Activated naive CD8-positive, alpha-beta T cell treated with anti-CD3 and anti-CD28 coated beads, Interleukin-2, amount 50 U/mL, for 16 hours (primary cell): Measurements from ENCODE around the gene CRYGN.

Experiments
- DNase-seq: peaks from one replicate; pipeline ENCODE4 v3.0.0-alpha.2; 2020; ENCODE audit warnings: low read depth, low spot score

The CRYGN gene

GRCh38 chr7:151392002-151392401, 47.9 kb downstream of the CRYGN start:
- no peak for DNase-seq

- no peak for DNase-seq
Measured at GRCh38 chr7:151391358-151391730, 48.6 kb downstream of the CRYGN start.

GRCh38 chr7:151390598-151391357, 49.2 kb downstream of the CRYGN start:
- DNase-seq, result no peak

DNA sequence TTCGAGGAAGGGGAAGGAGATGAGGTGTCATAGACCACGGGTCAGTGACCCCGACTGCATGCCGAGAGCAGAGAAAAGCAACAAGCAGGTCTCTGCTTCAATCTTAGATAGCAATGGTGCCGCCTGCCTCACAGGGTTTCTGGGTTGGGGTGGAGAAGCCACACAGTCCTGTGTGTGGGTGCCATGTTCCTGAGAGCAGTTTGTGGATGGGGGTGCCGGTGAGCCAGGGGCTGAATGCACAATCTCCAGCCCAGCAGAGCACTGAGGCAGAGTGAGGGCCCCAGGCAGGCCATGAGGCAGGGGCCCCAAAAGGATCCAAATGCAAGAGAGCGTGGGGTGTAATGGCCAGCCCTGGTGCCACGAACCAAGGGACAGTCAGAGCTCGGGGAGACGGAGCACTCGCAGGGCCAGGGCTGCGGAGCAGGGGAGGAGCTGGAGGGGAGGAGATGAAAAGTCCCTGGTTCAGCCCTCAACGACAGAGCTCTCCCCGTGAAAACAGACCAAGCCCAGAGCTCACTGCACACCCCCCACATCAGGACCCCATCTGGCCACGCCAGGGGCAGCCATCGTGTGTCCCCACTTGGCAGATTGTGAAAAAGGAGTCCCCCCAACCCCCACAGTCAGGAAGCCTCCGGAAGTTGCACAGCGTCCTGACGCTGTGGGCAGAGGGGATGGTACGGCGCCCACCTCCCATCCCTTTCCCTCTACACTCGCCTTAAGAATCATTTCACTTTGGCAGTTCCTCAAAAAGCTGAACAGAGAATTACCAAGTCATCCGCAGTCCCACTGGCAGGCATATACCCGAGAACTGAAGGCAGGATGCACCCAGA, 50.0 kb downstream of the CRYGN start:
- DNase-seq, result no peak

- DNase-seq, result no peak
Measured at GRCh38 chr7:151389096-151389767, 50.7 kb downstream of the CRYGN start.

- no peak for DNase-seq
Measured at GRCh38 chr7:151388430-151388829, 51.5 kb downstream of the CRYGN start.

DNA sequence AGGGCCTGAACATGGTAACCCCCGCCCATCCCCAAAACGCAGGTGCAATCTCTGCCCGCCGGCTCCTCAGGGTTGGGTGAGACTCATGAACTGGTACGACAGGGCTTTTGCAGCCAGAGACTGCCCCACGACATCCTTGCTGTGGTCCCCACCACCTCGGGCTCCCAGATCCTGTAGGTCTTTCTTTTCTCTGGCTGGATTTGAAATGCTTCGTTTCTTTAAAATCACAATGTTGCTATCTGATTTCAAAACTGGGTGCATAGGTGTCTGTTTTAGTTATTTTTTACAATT, 52.0 kb downstream of the CRYGN start:
- no peak for DNase-seq

DNA sequence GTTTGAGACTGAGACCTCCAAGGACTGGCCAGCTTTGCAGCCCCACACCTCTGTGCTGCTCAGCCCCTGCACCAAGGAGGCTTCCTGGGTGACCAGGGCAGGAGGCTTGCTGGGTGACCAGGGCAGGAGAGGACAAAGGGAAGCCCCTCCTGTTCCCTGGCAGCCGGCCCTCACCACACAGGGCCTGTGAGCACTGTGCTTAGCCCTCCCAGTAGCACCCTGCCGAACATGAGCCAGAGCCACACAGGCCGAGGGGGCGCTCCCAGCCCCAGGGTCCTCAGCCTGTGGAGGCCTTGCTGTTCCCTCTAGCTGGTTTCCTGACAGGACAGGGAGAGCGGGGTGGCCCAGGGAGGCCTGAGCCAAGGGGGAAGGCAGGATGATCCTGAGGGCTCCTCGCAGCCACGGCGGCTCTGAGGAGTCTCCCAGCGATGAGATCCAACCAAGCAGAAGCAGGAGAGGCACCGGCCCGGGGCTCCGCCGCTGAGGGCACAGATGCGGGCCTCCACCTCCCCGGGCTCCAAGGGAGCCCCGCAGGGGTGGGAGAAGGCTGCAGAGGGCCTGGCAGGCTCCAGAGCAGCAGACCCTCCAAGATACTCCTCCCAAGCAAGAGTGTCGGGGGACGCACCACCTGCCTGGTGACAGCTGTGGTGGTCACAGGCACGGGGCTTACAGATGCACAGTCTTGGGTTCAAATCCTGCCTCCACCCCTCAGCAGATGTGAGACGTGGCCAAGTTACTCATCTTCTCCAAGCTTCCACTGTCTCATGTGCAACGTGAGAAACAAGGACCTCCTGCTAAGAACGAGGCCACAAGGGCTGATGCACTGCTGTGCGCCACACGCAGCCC, 52.6 kb downstream of the CRYGN start:
- DNase-seq, result no peak

DNA sequence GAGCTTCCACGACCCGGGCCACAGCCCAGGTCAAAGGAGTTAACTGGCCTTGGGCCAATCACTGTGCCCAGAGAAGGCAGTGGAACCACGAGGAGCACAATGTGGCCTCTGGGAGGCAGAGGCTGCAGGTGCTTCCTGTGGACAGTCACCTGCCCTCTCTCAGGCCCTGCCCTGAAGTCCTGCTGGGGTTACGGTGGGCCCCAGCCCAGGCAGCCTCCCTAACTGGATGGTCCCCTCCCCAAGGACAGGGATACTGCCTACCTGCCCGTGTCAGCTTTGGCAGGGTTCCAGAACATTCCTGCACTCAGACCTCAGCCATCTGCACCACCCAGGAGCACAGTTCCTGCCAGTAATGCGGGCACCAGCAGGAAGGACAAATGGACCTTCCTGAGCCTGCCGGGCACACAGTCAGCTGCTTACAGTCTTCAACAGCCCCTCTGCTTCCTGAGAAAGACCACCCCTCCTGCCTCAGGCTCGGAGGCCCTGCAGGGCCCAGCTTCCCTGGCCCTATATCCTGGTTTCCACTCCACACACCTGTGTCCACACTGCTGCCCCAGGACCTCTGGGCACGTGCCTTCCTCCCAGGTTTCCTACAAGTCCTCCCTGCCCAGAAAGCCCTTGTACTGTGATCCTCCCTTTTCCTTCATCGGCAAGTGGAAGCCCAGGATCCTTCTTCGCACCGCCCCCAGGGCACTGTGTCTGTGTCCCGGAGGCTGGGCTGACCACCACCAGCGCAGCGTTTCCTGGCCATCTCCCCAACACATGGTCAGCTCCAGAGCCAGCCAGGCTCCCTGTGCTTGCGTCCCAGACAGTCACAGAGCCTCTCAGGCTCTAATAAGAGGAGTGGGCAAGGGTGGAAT, 53.4 kb downstream of the CRYGN start:
- no peak for DNase-seq

GRCh38 chr7:151385626-151386300, 54.2 kb downstream of the CRYGN start:
- DNase-seq, result no peak

DNA sequence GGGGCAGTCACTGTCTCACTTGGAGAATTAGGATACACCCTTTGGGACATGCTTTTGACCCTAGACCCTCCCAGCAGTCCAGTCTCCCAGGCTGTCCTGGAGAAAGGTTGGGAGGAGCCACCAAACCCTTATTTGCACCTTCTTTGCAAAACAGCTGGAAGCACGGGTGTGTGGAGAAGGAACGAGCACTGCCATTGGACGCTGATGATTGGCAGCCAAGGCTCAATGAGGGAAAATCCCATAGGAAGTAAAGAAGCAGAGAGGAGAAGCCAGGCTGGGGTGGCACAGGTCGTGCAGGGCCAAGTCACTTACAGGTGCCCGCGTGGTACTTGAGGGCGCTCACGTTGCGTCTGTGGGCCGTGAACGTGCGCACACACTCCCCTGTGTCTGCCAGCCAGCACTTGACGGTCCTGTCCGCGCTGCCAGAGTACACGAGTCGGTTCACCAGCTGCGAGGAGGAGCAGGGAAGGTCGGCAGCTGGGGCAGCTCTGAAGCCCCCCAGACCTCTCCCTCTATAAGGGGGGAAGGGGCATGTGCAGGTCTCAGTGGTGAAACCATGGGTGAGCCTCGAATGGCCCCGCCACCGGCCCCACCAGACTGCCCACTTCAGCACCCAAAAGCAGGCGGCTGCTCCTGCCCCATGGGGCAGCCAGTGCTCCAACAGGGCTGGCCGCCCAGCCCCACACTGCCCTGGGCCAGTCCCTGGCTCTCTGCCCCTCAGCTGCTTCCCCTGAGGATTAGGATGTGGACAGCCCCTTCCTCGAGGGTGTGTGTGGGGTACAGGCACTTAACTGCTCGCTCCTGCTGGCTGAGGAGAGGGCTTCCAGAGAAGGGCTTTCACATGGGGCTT, 54.9 kb downstream of the CRYGN start:
- DNase-seq, result no peak

DNA sequence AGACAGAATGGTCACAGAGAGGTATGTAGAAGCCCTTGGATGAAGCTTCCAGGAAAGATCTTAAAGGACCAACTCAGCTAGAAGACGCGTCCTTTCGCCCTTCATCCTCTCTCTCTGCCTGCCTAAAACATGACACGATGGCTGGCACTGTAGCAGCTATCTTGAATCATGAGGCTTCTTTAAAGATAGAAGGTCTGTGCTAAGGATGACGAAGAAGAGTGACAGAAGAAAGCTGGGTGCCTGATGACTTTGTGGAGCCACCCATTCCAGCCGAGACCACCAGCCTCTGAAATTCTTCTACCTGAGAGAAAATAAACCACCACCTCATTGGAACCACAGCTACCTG, 55.6 kb downstream of the CRYGN start:
- no peak for DNase-seq

DNA sequence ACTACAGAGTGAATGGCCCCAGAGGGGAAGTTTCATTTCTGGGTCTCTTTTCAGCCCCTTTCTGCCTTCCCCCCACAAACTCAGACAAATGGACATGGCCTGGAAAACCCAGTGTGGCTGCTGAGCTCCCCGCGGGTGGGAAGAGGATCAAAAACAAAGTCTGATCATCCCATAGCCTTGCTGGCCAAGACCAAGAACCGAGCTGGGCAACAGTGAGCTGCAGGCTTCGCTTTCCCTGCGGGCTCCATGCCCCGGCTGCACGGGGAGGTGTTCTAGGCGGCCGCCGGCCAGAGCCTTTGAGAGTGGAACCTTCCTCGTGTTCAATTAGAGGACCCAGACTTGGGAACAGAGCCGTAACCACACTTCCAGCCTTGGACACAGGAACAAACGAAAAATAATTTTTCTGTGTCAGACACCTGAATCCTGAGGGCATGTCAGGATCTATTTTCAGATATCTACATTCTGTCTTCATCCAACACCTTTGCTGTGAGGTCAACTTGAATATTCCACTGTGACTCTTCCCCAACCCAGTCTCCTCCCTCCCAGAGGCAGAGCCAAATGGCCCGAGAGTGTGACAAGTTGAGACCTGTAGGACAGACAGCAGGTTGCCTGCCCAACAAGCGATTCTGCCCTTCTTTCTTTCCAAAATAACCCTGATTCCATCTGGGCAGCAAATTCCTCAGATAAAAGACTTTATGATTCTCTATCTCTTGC, 56.1 kb downstream of the CRYGN start:
- no peak for DNase-seq

- no peak for DNase-seq
Measured at GRCh38 chr7:151382079-151382885, 57.7 kb downstream of the CRYGN start.

DNA sequence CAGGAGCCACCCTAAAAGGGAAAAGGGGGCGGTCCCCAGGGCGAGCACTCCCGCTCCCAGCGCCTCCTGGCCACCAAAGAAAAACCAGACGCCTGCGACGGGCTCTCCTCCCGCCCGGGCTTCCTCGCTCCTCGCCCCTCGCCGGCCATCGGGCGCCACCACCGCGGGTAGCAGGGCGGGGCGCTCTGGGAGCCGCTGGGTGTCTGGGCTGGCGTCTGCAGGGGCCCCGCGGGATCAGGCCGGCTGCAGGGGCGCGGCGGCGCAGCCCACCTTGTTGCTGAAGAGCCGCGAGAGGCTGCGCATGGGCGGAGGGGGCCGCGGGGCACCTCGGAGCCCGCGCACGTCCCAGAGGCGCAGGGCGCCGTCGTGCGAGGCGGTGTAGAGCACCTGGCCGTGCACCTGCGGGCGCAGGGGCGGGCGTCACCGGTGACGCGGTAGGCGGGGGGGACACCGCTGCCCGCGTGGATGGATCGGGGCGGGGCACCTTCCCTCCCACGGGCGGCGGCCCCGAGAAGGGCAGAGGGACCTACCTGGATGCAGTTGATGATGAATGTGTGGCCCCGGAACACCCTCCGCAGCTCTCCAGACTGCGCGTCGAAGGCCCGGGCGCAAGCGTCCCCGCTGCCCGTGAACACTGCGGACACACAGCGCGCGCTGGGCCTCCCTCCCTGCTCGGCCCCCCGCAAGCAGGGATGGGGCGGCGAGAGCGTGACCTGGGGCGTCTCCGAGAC, 58.4 kb downstream of the CRYGN start:
- no peak for DNase-seq

- no peak for DNase-seq
Measured at GRCh38 chr7:151381098-151381347, 58.9 kb downstream of the CRYGN start.
